Activated B cell treated with CpG ODN at 0.5 μM for 24 hours (primary cell): ENCODE measurements around the gene SEC63. TPM values are rescaled to one million over a fixed set of nuclear protein-coding genes. Genes with fewer than 3 reads are reported as not detected.
A peak's percentile ranks its signal among the peaks of the same experiment; 100 is the strongest.

Experiments
- ATAC-seq: fragments of 200-7000 bp; cut with Tn5 transposase; one replicate; pipeline ENCODE4 v1.10.0; 2021; ENCODE audit warnings: low read depth, mild to moderate bottlenecking, moderate library complexity
- CTCF ChIA-PET: fragments of 350-600 bp; sonication (Branson Sonifier 250); formaldehyde crosslinking; loops from one replicate; lab custom pipeline; 2021; ENCODE audit warnings: antibody characterized with exemption; lab: Charles Lee
- POLR2A ChIA-PET: fragments of 350-600 bp; sonication (Branson Sonifier 250); formaldehyde crosslinking; loops from one replicate; lab custom pipeline; 2021; ENCODE audit warnings: antibody characterized with exemption; lab: Charles Lee
- DNase-seq: peaks from one replicate; pipeline ENCODE4 v3.0.0; 2022
- H3K27ac Mint-ChIP-seq: one replicate; pipeline ENCODE4 v1.8.0; 2020; ENCODE audit warnings: mixed read lengths
- H3K27me3 Mint-ChIP-seq: one replicate; pipeline ENCODE4 v1.8.0; 2021; ENCODE audit warnings: mixed read lengths
- H3K36me3 Mint-ChIP-seq: one replicate; pipeline ENCODE4 v1.8.0; 2021; ENCODE audit warnings: low read depth, mixed read lengths
- H3K4me1 Mint-ChIP-seq: one replicate; pipeline ENCODE4 v1.8.0; 2021; ENCODE audit warnings: mixed read lengths
- H3K4me3 Mint-ChIP-seq: one replicate; pipeline ENCODE4 v1.8.0; 2020; ENCODE audit warnings: mild to moderate bottlenecking, mixed read lengths
- H3K9me3 Mint-ChIP-seq: one replicate; pipeline ENCODE4 v1.8.0; 2020; ENCODE audit warnings: mixed read lengths
- CTCF ChIP-seq: fragments of 200-600 bp; IDR thresholded peaks from one replicate; pipeline ENCODE4 v1.8.0; 2022; ENCODE audit warnings: antibody characterized with exemption, mild to moderate bottlenecking
- intact Hi-C: fragments of 100-400 bp; cut with micrococcal nuclease; formaldehyde crosslinking; loops from one replicate; pipeline ENCODE4 v1.15.1; 2024
- total RNA-seq: library from RNA; stranded (reverse); gene quantifications from 2 replicates; pipeline ENCODE4 v1.2.3, GENCODE V29; 2022

The SEC63 gene
- total RNA-seq = 64.4 and 68.3 TPM in 2 replicates

- H3K4me3 Mint-ChIP-seq = peak within 1 kb of the TSS; percentile 98
- no peaks in the 10 kb centered on the region for H3K9me3 Mint-ChIP-seq
- H3K27me3 Mint-ChIP-seq = no peaks in the 10 kb centered on the region
- peak; percentile 97 for ATAC-seq
- DNase-seq = peak; percentile 95
- peaks cover 27% of the 10 kb centered on the region for H3K4me1 Mint-ChIP-seq
- ChIA-PET POLR2A (interaction anchor here (0.7 to 1.8 kb wide), 8 partner anchors 11 to 1506 kb away, joined by 3 to 4 read pairs (median 3); partner anchors contain the start of gene PDSS2), CTCF (no interaction called here)
- intact Hi-C loops = loop anchor here (1.0 to 10.0 kb wide), 15 partner anchors 61 to 1424 kb away; partner anchors contain the start of genes AFG1L, BEND3, CD164 and CEP57L1
- no peak for TF ChIP-seq CTCF
- H3K27ac Mint-ChIP-seq = peak within 1 kb of the TSS; percentile 94
- peaks cover 11% of the 10 kb centered on the region for H3K36me3 Mint-ChIP-seq
Observed at GRCh38 chr6:107957909-107958688, at the start of gene SEC63. TSS of gene SEC63 (minus strand) at chr6:107958208. CDS start at chr6:107958009, 199 bp downstream.

GRCh38 chr6:108005961-108006360 is 48.0 kb upstream of the SEC63 start:
- ChIA-PET CTCF (no interaction called here), POLR2A (no interaction called here)
- H3K4me3 Mint-ChIP-seq = no peak overlapping the region
- no peak for TF ChIP-seq CTCF
- no peaks in the 10 kb centered on the region for H3K4me1 Mint-ChIP-seq
- H3K27me3 Mint-ChIP-seq = no peaks in the 10 kb centered on the region
- peaks cover 4% of the 10 kb centered on the region for H3K36me3 Mint-ChIP-seq
- DNase-seq (no peak), ATAC-seq (no peak)
- H3K9me3 Mint-ChIP-seq = peaks cover 8% of the 10 kb centered on the region
- no peak overlapping the region for H3K27ac Mint-ChIP-seq
- intact Hi-C loops = no loop called here

- Mint-ChIP-seq H3K4me1 (no peaks in the 10 kb centered on the region), H3K36me3 (peaks cover 4% of the 10 kb centered on the region), H3K4me3 (no peak overlapping the region), H3K27me3 (no peaks in the 10 kb centered on the region), H3K27ac (no peak overlapping the region), H3K9me3 (peaks cover 8% of the 10 kb centered on the region)
- no peak for TF ChIP-seq CTCF
- DNase-seq = no peak
- no peak for ATAC-seq
- CTCF ChIA-PET = no interaction called here
- POLR2A ChIA-PET = no interaction called here
- intact Hi-C loops = no loop called here
Observed at GRCh38 chr6:108004861-108005260, 46.9 kb upstream of the SEC63 start.

GRCh38 chr6:108002365-108003221 is 44.6 kb upstream of the SEC63 start:
- Mint-ChIP-seq H3K9me3 (no peaks in the 10 kb centered on the region), H3K4me1 (no peaks in the 10 kb centered on the region), H3K27me3 (no peaks in the 10 kb centered on the region), H3K27ac (no peak overlapping the region), H3K4me3 (no peak overlapping the region), H3K36me3 (no peaks in the 10 kb centered on the region)
- ChIA-PET POLR2A (no interaction called here), CTCF (no interaction called here)
- intact Hi-C loops = no loop called here
- no peak for ATAC-seq
- no peak for DNase-seq
- no peak for TF ChIP-seq CTCF
